ENCODE measurements around the gene KRTAP1-1.
"Not testable (repeated sequence)": the region's sequence is repeated elsewhere in the genome, so short reads cannot be mapped to it uniquely, and the experiment has no call there.

KRTAP1-1 gene

GRCh38 chr17:41055130-41055529 lies 13.9 kb upstream of the KRTAP1-1 start, which contains the start of gene KRTAP2-2:
KRTAP2-2 (minus strand) TSS chr17:41055230; CDS start chr17:41055211, 19 bp downstream.
- not testable (repeated sequence) for DNase-seq (ENCODE audit: low read depth in 2 of 2)

GRCh38 chr17:41054556-41054955 lies 13.3 kb upstream of the KRTAP1-1 start:
- DNase-seq (ENCODE audit: low read depth in 2 of 2) = not testable (repeated sequence)

GRCh38 chr17:41054025-41054424 lies 12.8 kb upstream of the KRTAP1-1 start:
- DNase-seq (ENCODE audit: low read depth in 2 of 2) = no peak

GRCh38 chr17:41052566-41052965 lies 11.3 kb upstream of the KRTAP1-1 start:
- DNase-seq (ENCODE audit: low read depth in 2 of 2) = no peak

GRCh38 chr17:41049110-41049509 lies 7.9 kb upstream of the KRTAP1-1 start:
- no peak for DNase-seq (ENCODE audit: low read depth in 2 of 2)

GRCh38 chr17:41048441-41048840 lies 7.2 kb upstream of the KRTAP1-1 start:
- DNase-seq (ENCODE audit: low read depth in 2 of 2) = no peak

- DNase-seq (ENCODE audit: low read depth in 2 of 2) = not testable (repeated sequence)
These were observed 5.7 kb upstream of the KRTAP1-1 start, which contains the start of gene KRTAP2-1 for GRCh38 chr17:41046735-41047465. KRTAP2-1 (minus strand) TSS chr17:41047316; CDS start chr17:41047267, 49 bp downstream.

- DNase-seq (ENCODE audit: low read depth in 2 of 2) = no peak
These were observed 1.7 kb upstream of the KRTAP1-1 start for GRCh38 chr17:41042953-41043352.

- DNase-seq (ENCODE audit: low read depth in 2 of 2) = no peak
These were observed 3.3 kb downstream of the KRTAP1-1 start for GRCh38 chr17:41037853-41038350.

GRCh38 chr17:41034346-41034935 lies 6.8 kb downstream of the KRTAP1-1 start, which contains the start of gene KRTAP1-3:
KRTAP1-3 (minus strand) TSS chr17:41034874; CDS start chr17:41034821, 53 bp downstream.
- DNase-seq (ENCODE audit: low read depth in 2 of 2) = not testable (repeated sequence)

- no peak for DNase-seq (ENCODE audit: low read depth in 2 of 2)
These were observed 11.5 kb downstream of the KRTAP1-1 start, which contains the start of gene KRTAP1-4 for GRCh38 chr17:41029633-41030245. KRTAP1-4 (minus strand) TSS chr17:41030195; CDS start chr17:41030078, 117 bp downstream.

GRCh38 chr17:41026715-41027471 lies 14.4 kb downstream of the KRTAP1-1 start, which contains the start of gene KRTAP1-5:
KRTAP1-5 (minus strand) TSS chr17:41027208; CDS start chr17:41027155, 53 bp downstream.
- DNase-seq (ENCODE audit: low read depth in 2 of 2) = no peak

GRCh38 chr17:41024697-41025096 lies 16.6 kb downstream of the KRTAP1-1 start:
- DNase-seq (ENCODE audit: low read depth in 2 of 2) = no peak

- DNase-seq (ENCODE audit: low read depth in 2 of 2) = no peak
These were observed 20.9 kb downstream of the KRTAP1-1 start for GRCh38 chr17:41020336-41020735.

- DNase-seq (ENCODE audit: low read depth in 2 of 2) = no peak
These were observed 21.8 kb downstream of the KRTAP1-1 start for GRCh38 chr17:41019415-41019814.

- DNase-seq (ENCODE audit: low read depth in 2 of 2) = no peak
These were observed 22.7 kb downstream of the KRTAP1-1 start for GRCh38 chr17:41018541-41018940.

- no peak for DNase-seq (ENCODE audit: low read depth in 2 of 2)
These were observed 24.6 kb downstream of the KRTAP1-1 start for GRCh38 chr17:41016578-41017215.

- DNase-seq (ENCODE audit: low read depth in 2 of 2) = no peak
These were observed 25.8 kb downstream of the KRTAP1-1 start for GRCh38 chr17:41015454-41015853.

- no peak for DNase-seq (ENCODE audit: low read depth in 2 of 2)
These were observed 27.6 kb downstream of the KRTAP1-1 start for GRCh38 chr17:41013606-41014005.

- DNase-seq (ENCODE audit: low read depth in 2 of 2) = no peak
These were observed 28.1 kb downstream of the KRTAP1-1 start for GRCh38 chr17:41013181-41013580.
